T-helper 22 cell (primary cell): Measurements from ENCODE around the gene IMP4.
"Not testable (repeated sequence)": the region's sequence is repeated elsewhere in the genome, so short reads cannot be mapped to it uniquely, and the experiment has no call there.

Experiments used
- DNase-seq: peaks from one replicate; pipeline ENCODE4 v3.0.0-alpha.2; 2020; ENCODE audit warnings: low read depth

IMP4 gene, protein sequence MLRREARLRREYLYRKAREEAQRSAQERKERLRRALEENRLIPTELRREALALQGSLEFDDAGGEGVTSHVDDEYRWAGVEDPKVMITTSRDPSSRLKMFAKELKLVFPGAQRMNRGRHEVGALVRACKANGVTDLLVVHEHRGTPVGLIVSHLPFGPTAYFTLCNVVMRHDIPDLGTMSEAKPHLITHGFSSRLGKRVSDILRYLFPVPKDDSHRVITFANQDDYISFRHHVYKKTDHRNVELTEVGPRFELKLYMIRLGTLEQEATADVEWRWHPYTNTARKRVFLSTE

DNA sequence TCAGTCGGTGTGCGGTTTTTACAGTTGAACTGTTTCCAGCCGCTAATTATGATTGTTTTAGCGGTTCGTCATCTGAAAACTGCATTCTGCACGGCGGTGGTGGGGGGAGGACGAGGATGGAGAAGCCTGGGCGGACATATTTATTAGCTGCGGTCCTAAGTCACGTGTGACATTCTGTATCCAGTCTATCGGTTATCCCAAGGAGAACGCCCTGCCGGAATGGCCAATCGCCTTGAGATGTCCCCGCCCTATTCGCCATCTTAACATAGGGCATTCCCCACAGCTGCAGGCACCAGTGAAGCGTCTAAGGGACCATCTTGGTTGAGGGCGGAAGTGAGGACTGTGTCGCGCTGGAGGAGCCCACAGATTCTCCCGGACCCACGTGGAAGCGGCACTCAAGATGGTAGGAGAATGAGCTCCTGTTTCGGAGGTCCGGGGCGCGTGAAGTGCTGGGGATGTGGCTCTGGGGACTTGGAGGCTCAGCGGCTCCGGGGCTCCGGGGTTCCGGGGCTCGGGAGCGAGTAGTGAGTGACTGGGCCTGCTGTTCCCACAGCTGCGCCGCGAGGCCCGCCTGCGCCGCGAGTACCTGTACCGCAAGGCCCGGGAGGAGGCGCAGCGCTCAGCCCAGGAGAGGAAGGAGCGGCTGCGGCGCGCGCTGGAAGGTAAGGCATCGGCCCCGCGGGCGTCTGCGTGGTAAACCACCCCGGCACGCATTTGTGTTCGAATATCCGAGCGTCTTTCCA, at the start of gene IMP4:
Gene IMP4, plus strand, starts transcription at position 365 of the 743 bp plus-strand sequence. Its CDS starts 36 bp downstream, at position 401.
- peak; percentile 96 for DNase-seq

DNA sequence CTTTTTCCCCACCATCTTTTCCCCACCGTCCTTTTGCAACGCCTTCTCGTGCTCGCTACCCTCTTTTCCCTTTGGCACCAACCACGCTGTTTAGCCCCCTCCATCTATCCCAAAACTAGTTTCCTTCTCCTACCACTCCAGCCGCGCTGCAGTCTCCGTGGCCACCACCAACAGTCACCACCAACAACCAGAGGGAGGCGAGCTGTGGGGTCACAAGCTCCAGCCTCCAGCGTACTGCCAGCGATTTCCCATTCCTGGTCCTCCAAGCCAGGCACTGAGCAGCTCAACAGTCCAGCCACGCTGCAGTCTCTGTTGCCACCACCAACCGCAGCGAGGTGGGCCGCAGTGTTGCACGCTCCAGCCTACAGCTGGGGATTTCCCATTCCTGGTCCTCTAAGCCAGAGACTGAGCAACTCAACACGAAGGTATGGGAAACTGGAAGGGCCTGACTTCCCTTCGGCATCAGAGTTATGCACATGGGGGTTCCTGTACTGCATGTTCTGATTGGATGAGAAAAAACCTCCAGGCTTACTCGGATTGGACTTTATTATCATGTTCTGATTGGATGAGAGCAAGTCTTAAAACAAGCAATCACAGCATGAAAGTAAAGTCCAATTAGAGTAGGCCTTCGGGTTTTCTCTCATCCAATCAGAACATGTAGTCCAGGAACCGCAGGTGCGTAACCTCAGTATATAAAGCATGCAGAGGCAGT, 42.3 kb upstream of the IMP4 start:
- no peak for DNase-seq

DNA sequence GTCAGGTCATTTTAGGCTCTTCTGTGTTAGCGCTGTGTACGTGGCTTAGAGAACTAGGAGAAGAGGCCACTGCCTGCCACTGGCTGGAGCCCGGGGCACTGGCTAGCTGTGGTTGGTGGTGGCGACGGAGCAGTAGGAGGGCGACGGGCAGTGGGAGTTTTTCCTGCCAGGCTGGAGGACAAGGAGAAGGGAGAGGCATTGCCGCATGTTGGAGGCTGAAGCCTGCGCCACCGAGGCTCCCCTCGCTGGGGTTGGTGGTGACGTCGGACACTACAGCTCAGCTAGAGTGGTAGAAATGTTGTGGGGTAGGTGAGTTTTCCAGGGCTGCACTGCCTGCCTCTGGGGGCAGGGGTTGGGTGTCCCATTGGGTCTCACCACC, 41.7 kb upstream of the IMP4 start:
- DNase-seq = no peak

DNA sequence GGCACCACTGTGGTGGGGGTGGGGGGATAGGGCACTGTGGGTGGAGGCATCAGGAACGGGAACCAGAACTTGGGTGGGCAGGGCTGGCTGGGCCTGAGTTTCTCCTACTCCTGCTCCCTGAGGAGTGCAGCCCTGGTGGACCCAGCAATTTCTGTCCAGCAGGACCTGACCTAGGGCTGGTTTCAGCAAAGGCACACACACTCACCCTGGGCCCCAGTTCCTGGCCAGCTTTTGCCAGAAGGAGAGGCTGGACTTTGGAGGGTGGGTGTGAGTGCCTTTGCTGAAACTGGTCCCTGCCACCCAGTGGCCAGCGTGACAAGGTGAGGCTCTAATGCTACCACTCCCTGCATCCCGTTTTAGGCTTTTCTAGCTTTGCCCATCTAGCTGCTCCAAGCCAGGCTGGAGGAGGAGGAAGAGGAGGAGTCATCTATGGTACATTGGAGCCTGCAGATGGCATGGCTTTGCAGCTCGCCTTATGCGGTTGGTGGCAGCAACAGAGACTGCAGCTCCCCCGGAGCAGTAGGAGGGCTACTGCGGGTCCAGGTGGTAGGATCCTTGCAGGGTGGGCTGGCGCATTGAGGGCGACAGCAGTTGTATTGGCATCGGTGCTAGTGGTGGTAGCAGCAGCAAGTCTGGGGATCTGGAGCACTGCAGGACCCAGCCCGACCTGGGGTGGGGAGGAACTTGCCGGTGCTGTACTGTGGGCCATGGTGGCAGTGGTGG, 40.4 kb upstream of the IMP4 start:
- no peak for DNase-seq

DNA sequence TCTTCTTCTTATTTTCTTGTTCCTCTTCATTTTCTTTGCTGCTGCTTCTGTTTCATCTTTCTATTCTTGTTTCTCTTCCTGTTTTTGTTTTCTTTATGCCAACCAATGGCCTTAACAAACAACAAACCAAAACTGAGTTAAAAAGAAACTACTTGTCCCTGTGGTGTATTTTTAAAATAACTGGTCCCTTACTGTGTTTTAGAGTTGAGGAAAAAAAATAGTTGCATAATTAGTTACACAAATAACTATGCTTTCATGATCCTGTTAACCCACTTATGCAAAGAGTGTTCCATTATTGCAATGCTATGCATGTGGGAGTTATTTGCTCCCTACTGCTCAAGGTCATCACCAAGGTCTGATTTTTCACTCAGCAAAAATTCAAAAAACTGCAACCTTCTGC, 39.5 kb upstream of the IMP4 start:
- DNase-seq = no peak

DNA sequence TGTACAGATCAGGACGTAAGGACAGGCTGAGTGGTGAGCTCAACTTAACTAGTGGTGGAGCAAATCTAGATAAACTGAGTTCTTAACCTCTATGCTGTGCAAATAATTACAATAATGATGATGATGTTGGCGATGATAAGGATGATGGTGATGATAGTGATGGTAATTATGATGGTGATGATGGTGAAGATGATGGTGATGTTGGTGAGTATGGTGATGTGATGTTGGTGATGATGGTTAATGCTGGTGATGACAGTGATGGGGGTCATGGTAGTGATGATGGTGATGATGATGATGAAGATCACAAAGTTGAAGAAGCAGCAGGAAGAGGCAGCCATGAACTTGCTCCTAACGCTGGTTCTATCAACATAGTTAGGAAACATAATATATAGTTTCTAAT, 38.0 kb upstream of the IMP4 start:
- no peak for DNase-seq

DNA sequence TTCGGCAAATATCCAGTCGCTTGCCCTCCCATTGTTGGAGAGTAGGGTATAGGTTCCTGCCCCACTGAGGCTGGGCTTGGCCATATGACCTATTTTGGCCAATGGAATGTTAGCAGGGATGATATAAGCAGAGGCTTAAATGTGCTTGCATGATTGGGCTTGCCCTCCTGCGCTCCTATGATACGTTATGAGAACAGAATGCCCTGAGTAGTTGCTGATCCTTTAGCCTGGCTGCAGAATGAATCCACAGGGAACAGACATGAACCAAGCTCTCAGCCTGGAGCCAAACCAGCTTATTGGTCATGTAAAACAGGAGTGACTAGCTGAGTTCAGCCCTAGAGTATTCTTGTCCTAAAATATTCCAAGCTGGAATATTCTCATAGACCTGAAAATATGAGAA, 34.8 kb upstream of the IMP4 start:
- DNase-seq = no peak

DNA sequence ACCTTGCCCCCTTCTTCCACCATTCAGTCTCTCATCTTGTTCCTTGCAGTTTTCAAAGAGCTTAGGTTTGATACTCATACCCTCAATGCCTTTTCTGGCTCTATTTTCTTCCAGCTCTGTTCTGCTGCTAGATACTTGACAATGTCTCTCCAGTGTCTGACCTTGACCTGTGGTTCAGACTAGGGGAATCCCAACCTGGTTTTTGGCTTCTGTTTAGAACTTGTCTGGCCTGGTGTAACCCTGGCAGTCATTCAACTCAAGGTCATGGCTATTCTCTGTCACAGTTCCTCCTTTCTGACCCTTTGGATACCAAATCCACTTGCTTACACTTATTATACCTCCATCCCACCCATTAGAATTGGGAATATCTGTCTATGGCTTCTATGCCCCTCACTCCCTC, 31.8 kb upstream of the IMP4 start:
- no peak for DNase-seq

DNA sequence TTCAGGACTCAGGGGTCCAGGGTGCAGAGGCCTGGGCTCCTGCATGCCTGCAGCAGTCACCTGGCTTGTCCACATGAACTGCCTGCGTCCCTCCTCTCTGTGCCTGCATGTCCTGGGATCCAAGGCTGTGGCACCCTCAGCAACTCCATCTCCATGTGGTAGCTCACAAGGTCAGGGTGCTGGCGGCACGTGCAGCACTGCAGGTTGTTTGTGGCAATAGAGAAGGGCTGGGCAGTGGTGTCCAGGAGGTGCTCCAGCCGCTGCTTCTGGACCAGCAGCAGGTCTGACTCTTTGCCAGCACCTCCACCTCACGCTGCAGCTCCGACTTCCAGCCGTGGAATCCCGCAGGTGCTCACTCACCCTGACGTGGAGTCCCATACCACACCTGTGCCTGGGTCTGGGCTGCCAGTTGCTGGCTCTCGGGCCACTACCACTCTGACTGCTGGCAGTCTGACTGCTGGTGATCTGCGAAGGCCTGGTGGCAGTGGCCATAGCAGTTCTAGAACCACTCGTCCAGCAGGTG, 28.8 kb upstream of the IMP4 start:
- DNase-seq = no peak

DNA sequence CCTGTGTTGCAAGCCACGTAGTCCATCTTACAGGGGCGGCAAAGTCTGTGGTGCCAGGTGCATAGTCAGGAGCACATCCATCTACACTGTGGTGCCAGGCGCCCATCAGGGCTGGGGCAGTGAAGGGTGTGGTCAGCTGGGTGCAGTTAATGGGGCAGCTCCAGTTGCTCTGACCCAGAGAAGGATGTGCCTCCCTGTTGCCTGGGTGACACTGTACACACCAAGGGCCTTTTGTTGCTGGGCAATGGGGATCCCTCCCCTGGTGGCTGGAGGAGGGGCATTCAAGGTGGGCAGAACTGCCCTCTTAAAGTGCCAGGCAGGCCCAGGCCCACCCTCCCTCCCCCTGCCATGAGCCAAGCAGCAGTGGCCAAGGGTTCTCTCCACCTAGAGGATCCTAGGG, 28.3 kb upstream of the IMP4 start:
- no peak for DNase-seq

DNA sequence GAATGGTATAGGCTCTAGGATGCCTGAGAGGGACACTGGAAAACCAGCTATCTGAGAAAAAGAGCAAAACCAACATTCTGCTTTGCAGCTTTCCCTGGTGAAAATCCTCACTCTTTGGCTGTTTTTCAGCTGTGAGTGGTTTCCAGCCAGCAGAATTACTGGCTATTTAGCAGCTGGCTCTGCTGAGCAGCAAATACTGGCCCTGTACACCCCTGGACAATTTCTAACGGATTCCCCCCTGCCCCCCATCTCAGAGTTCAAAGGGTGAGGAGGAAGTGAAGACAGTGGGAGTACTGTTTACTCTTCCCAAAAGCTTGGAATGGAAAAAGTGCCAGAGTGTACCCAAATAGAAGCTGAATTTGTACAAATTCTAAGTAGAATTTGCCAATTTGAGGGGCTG, 26.1 kb upstream of the IMP4 start:
- no peak for DNase-seq

DNA sequence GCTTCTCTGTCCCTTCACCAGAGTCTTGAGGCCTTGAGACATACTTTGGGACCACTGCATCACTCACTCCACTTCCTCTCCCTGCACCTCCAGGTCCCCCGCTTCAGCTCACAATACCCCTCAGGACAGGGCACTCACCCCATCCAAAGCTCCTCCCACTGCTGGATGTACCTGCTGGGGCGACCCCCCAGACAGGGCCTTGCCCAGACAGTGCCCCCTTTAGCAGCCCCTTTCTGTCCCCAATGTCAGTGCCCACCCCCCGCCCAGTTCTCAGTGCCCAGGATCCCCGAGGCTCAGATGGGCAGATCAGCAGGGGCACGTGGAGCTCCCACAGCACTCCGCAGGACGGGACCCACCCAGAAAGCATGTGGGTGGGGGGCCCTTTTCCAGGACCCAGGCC, 23.8 kb upstream of the IMP4 start:
- DNase-seq = no peak

DNA sequence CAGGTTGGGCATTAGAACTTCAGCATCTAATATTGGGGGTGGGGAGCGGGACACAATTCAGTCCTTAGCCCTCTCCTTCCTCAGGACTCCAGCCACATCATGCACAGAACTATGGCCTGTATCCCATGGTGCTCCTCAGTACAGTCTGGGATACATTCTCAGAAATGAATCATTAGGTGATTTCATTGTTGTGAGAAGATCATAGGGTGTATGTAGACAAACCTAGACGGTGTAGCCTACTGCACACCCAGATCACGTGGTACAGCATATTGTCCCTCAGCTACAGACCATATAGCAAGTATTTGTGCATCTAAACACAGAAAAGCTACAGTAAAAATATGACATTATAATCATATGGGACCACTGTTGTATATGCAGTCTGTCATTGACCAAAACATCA, 23.2 kb upstream of the IMP4 start:
- no peak for DNase-seq

DNA sequence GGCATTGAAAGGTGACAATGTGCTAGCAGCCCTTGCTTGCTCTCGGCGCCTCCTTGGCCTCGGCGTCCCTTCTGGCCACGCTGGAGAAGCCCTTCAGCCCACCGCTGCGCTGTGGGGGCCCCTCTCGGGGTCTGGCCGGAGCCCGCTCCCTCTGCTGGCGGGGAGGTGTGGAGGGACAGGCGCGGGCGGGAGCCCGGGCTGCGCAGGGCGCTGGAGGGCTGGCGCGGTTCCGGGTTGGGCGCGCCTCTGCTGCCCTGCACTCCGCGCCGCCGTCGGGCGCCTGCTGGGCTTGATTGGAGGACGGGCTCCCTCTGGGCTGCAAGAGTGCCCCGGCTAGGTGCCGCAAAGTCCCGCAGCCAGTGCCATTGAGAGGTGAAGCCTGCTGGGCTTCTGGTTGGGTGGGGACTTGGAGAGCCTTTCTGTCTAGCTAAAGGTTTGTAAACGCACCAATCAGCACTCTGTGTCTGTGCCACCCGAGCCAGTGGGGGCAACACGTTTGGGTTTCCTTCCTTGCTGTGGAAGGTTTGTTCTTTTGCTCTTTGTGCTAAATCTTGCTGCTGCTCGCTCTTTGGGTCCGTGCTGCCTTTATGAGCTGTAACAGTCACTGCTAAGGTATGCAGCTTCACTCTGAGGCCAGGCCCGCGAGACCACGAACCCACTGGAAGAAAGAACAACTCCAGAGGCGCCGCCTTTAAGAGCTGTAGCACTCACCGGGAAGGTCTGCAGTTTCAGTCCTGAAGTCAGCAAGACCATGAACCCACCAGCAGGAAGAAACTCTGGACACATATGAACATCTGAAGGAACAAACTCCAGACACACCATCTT, 14.8 kb upstream of the IMP4 start:
- DNase-seq = no peak

DNA sequence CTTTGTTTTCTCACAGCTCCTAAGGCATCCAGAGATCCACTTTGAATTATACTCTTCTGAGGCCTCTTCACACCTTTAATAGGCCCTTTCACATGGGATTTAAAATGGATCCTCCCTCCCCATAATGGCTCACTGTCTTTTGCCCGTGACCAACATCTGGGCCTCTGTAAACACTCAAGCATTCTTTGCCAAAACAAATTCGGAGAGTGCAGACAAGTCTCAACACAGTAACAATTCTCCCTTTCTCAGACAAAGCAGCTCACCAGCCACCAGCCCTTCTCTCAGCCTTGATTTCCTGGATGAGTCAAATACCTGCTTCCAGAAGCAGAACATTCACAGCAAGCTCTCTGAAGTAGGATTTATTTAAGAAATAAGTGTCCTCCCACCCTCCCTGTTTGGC, 14.0 kb upstream of the IMP4 start:
- DNase-seq = no peak

DNA sequence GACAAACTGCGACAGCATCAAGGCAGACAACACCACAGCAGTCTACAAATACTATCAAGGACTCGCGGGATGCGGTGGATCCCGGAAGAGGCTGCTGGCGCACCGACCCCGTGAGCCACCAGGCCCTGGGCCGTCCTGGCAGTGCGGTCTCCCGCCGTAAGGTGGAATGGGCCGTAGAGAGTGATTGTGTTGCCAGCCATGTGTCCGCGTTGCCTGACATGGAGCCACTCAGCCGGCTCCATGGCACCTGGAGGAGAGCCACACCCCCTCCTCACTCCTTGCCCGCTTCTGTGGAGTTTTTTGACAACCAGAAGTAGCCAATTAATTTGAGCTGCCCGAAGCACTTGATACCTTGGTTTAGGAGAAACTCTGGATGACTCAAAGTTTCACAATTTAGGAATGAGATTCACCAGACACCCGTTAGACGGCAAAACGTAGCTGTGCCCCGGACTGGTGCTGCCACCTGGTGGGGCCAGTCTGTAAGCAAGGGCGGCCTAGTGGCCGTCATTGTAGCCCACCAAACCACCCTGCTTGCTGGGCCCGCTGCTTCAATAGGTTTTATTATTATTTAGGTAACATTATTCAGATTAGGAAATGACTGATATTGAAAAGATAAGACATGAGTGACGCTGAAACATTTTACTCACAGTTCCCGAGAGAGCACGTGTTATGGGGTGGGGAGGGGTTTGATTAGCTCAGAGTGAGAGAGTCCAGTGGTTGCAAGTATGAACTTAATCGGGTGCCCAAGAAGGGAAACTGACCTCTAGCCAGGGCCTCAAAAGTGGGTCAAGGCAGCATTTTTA, 10.2 kb upstream of the IMP4 start:
- no peak for DNase-seq

DNA sequence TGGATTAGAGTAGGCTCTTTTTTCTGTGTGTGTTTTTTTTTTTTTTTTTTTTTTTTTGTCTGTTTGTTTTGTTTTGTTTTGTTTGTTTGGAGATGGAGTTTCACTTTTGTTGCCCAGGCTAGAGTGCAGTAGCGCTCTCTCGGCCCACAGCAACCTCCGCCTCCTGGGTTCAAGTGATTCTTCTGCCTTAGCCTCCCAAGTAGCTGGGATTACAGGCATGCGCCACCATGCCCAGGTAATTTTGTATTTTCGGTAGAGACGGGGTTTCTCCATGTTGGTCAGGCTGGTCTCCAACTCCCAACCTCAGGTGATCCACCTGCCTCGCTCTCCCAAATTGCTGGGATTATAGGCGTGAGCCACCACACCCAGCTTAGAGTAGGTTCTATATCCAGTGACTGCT, 9.4 kb upstream of the IMP4 start:
- DNase-seq = not testable (repeated sequence)

DNA sequence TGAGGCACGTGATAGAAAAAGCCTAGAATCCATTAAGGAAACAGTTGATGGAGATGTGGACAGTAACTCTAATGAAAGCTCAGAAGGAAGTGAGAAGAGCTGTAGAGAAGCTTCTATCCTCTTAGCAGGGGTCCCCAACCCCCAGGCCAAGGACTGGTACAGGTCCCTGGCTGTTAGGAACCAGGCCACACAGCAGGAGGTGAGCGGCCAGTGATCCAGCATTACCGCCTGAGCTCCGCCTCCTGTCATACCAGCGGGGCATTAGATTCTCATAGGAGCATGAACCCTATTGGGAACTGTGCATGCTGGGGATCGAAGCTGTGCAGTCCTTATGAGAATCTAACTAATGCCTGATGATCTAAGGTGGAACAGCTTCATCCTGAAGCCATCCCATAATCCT, 8.7 kb upstream of the IMP4 start:
- no peak for DNase-seq

DNA sequence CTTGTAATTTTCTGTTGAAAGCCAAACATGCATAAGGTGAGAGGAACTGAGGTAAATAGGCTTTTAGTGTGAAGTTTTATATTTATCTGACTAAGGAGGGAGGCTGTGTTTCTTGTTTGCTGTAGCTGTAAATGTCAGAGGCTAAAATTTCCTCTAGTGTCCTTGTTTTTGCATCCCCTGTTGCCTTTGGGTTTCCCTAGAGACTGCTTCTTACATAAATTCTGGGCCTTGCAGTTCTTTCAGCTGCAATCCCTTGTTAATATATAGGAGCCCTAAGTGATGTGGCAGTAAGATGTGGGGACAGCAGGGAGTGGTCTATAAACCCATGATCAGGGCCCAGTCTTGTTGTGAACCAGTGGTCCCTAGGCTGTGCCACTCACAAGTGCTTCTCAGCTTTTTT, 7.5 kb upstream of the IMP4 start:
- DNase-seq = no peak

DNA sequence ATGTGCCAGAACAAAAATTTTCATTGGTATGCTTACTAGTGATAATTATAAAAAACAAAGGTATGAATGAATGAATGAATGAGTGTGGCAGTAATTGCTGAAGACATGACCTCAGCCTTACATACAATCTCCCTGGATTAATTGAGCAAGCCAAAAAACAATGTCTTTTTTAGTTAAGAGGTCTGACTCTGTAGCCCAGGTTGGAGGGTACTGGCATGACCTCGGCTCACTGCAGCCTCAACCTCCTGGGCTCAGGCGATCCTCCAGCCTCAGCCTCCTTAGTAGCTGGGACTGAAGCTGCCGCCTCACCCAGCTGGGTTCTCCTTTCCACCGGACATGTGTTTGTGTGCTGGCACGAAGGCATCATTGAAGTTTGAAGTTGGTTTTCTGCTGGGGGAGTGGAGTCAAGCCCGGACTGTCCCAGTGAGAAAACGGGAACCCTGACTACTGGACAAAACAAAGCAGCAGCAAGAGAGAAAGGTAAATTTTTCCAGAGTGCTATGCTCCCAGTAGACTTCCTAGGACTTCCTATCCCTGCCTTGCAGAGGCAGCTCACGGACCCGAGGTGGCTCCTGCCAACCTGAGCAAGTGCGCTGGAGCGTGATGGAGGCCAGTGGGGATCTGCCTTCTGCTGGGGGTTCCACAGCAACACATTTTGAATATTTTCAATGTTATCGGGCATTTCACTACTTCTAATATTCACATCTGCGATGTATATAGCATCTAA, 6.4 kb upstream of the IMP4 start:
- no peak for DNase-seq
